Ishikawa (cell line): ENCODE data around the gene ATP6V0C.

Experiments used
- CEBPB ChIP-seq: IDR thresholded peaks from 2 replicates; pipeline ENCODE4 v1.6.1; 2012
- CREB1 ChIP-seq: IDR thresholded peaks from 2 replicates; pipeline ENCODE4 v1.6.1; 2012; ENCODE audit warnings: low read depth
- EGR1 ChIP-seq: IDR thresholded peaks from 2 replicates; pipeline ENCODE4 v1.6.1; 2012
- EP300 ChIP-seq: IDR thresholded peaks from 2 replicates; pipeline ENCODE4 v1.6.1; 2012; ENCODE audit warnings: borderline replicate concordance
- FOXM1 ChIP-seq: IDR thresholded peaks from 2 replicates; pipeline ENCODE4 v1.6.1; 2012; ENCODE audit warnings: low read depth, borderline replicate concordance
- MAX ChIP-seq: IDR thresholded peaks from 2 replicates; pipeline ENCODE4 v1.6.1; 2012
- NFIC ChIP-seq: IDR thresholded peaks from 2 replicates; pipeline ENCODE4 v1.6.1; 2012
- RAD21 ChIP-seq: IDR thresholded peaks from 2 replicates; pipeline ENCODE4 v1.6.1; 2012; ENCODE audit warnings: low read depth
- TAF1 ChIP-seq: IDR thresholded peaks from 2 replicates; pipeline ENCODE4 v1.6.1; 2012; ENCODE audit warnings: low read depth, mild to moderate bottlenecking
- TCF12 ChIP-seq: IDR thresholded peaks from 2 replicates; pipeline ENCODE4 v1.6.1; 2012; ENCODE audit warnings: low read depth
- TEAD4 ChIP-seq: IDR thresholded peaks from 2 replicates; pipeline ENCODE4 v1.6.1; 2012
- USF1 ChIP-seq: IDR thresholded peaks from 2 replicates; pipeline ENCODE4 v1.6.1; 2012
- YY1 ChIP-seq: IDR thresholded peaks from 2 replicates; pipeline ENCODE4 v1.6.1; 2012; ENCODE audit warnings: low read depth
- ZBTB7A ChIP-seq: IDR thresholded peaks from 2 replicates; pipeline ENCODE4 v1.6.1; 2012; ENCODE audit warnings: low read depth
- TF ChIP-seq, protein P1 (sequence below): IDR thresholded peaks from 2 replicates; pipeline ENCODE4 v1.6.1; 2012; ENCODE audit warnings: low read depth, mild to moderate bottlenecking

ATP6V0C gene

DNA sequence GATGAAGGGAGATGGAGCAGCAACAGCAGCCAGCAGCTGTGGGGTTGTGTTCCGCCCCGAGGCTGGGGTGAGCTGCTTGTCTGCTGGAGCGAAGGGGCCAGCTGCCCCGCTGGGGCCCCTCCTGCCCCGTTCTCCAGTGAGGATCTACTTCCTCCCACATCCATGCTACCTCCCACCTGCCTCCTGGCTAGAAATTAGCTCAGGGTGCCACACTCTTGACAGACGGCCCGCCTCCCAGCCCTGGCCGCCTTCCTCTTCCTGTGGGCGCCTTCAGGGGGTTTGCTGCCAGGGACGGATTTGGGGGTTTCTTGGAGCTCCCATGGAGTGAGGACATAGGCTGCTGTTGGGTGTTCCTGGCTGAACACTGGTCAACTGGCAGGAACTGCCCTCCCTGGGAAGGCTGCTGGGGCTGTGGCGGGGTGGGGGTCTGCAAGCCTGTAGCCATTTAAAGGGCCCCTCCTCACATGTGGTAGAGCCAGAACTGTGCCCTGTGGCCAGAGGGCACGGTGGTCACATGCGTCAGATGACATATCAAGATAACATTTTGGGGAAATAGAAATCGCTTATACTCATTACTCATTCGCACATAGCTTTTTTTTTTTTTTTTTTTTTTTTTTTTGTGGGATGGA is 25.7 kb upstream of the ATP6V0C start:
- TF ChIP-seq MAX (no peak), EGR1 (no peak), CREB1 (no peak), RAD21 (no peak), EP300 (no peak), TAF1 (no peak), TCF12 (no peak), TEAD4 (no peak), CEBPB (no peak), FOXM1 (no peak), USF1 (no peak), YY1 (no peak), ZBTB7A (no peak), NFIC (no peak)
- TF ChIP-seq, protein P1, sequence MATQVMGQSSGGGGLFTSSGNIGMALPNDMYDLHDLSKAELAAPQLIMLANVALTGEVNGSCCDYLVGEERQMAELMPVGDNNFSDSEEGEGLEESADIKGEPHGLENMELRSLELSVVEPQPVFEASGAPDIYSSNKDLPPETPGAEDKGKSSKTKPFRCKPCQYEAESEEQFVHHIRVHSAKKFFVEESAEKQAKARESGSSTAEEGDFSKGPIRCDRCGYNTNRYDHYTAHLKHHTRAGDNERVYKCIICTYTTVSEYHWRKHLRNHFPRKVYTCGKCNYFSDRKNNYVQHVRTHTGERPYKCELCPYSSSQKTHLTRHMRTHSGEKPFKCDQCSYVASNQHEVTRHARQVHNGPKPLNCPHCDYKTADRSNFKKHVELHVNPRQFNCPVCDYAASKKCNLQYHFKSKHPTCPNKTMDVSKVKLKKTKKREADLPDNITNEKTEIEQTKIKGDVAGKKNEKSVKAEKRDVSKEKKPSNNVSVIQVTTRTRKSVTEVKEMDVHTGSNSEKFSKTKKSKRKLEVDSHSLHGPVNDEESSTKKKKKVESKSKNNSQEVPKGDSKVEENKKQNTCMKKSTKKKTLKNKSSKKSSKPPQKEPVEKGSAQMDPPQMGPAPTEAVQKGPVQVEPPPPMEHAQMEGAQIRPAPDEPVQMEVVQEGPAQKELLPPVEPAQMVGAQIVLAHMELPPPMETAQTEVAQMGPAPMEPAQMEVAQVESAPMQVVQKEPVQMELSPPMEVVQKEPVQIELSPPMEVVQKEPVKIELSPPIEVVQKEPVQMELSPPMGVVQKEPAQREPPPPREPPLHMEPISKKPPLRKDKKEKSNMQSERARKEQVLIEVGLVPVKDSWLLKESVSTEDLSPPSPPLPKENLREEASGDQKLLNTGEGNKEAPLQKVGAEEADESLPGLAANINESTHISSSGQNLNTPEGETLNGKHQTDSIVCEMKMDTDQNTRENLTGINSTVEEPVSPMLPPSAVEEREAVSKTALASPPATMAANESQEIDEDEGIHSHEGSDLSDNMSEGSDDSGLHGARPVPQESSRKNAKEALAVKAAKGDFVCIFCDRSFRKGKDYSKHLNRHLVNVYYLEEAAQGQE: no peak

- TF ChIP-seq CREB1 (no peak), MAX (no peak), EGR1 (no peak), TEAD4 (no peak), FOXM1 (no peak), USF1 (no peak)
Measured at GRCh38 chr16:2489581-2489980, 24.2 kb upstream of the ATP6V0C start.

GRCh38 chr16:2490190-2491105 is 23.3 kb upstream of the ATP6V0C start:
- TF ChIP-seq MAX (no peak), TAF1 (no peak), NFIC (no peak), CEBPB (no peak), FOXM1 (no peak), RAD21 (no peak), YY1 (no peak), ZBTB7A (no peak), TEAD4 (no peak), EP300 (no peak), EGR1 (no peak), CREB1 (no peak), USF1 (no peak), TCF12 (no peak)
- TF ChIP-seq, protein P1: no peak

- TF ChIP-seq YY1: no peak
- no peak for TF ChIP-seq FOXM1
- TF ChIP-seq USF1: no peak
- no peak for TF ChIP-seq EGR1
- no peak for TF ChIP-seq RAD21
- TF ChIP-seq, protein P1: no peak
- no peak for TF ChIP-seq CEBPB
- TF ChIP-seq EP300: no peak
- no peak for TF ChIP-seq MAX
- TF ChIP-seq TEAD4: no peak
- no peak for TF ChIP-seq CREB1
- TF ChIP-seq ZBTB7A: no peak
- TF ChIP-seq NFIC: no peak
- TF ChIP-seq TAF1: no peak
- no peak for TF ChIP-seq TCF12
Measured at GRCh38 chr16:2492292-2492691, 21.5 kb upstream of the ATP6V0C start.
